GM18502 (cell line): ENCODE measurements around the gene KLHL6.
"Not testable (repeated sequence)": the region's sequence is repeated elsewhere in the genome, so short reads cannot be mapped to it uniquely, and the experiment has no call there.

Experiments used
- ATAC-seq: cut with Tn5 transposase; IDR thresholded peaks from one replicate; pipeline ENCODE4 v1.9.1; 2021; ENCODE audit warnings: mild to moderate bottlenecking; ENCODE audit not compliant: unreplicated experiment, poor library complexity

Gene KLHL6

DNA sequence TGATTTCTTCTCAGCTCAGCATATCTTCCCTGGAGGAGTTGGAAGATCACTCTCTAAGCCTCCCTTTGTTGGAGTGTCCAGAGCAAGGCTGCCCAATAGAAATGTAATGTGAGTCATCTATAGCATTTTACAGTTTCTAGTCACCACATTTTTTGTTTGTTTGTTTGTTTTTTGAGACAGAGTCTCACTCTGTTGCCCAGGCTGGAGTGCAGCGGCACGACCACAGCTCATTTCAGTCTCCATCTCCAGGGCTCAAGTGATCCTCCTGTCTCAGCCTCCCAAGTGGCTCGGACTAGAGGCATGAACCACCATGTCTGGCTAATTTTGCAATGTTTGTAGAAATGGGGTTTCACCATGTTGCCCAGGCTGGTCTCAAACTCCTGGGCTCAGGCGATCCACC, 21.3 kb downstream of the KLHL6 start:
- ATAC-seq = no peak

DNA sequence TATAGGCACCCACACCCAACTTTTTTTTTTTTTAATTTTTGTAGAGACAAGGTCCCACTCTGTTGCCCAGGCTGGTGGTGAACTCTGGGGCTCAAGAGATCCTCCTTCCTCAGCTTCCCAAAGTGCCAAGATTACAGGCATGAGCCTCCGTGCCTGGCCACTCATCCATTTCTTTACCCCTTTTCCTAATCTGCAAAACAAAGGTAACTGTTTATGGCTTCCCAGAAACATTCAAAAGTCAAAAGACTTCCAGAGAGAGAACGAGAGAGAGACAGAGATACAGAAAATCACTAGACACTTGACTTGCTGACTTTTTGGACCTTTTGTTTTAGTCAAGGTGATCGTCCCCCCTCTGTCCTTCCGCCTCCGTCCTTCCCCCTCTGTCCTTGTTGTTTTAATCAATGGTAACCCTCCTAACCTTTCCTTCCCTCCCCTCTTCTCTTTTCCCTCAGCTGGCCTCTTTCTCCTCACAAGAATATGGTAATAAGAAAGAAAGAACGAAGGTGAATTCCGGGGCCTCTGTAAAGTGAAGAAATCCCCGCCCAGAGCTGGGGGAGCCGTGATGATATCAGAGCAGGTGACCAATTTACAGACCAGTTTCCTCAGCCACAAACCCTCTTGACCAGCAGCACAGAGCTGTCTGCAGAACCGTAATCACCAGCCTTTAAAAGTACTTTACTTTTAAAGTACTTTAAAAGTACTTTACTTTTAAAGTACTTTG, 21.9 kb downstream of the KLHL6 start:
- no peak for ATAC-seq

DNA sequence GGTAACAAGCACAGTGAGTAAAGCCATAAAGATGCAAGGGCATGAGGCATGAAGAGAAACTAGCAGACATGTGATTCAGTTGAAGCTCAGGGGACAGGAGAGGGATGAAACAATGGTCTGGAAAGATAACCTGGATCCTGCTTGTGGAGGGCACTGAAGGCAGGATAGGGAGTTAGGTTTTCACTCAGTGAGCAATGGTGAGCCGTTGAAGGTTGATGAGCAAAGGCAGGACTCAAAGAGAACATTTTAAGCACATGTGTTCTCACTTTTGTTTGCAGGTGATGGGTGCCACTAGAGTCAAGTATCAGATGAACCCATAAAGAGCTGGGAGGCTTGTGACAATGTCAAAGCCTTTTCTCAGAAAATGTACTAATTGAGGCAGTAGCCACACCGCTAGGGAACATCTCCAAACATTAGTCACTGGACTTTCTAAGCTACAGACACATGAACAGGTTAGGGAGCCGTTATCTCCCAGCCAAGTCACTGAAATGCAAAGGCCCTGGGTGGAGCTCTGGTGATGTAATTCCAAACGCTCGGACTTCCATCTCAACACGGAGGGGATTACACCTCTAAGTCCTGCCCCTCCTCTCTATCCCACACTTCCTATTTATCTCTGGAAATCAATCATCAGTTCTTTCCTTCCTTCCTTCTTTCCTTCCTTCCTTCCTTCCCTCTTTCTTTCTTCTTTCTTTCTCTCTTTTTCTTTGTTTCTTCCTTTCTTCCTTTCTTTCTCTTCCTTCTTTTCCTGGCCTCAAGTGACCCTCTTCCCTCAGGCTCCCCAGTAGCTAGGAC, 22.7 kb downstream of the KLHL6 start:
- no peak for ATAC-seq

DNA sequence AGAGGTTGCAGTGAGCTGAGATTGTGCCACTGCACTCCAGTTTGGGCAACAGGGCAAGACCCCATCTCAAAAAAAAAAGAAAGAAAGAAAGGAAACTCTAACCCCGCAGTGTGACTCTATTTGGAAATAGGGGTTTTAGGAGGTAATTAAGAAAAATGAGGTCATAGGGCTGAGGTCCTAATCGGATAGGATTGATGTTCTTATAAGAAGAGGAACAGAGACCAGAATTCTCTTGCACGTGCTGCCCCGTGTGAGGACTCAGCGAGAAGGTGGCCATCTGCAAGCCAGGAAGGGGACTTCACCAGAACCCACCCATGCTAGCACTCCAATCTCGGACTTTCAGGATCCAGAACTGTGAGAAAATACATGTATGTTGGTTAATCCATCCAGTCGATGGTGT, 25.8 kb downstream of the KLHL6 start:
- no peak for ATAC-seq

- no peak for ATAC-seq
Measured at GRCh38 chr3:183529185-183529584, 26.3 kb downstream of the KLHL6 start.

GRCh38 chr3:183528758-183529157, 26.7 kb downstream of the KLHL6 start:
- not testable (repeated sequence) for ATAC-seq

DNA sequence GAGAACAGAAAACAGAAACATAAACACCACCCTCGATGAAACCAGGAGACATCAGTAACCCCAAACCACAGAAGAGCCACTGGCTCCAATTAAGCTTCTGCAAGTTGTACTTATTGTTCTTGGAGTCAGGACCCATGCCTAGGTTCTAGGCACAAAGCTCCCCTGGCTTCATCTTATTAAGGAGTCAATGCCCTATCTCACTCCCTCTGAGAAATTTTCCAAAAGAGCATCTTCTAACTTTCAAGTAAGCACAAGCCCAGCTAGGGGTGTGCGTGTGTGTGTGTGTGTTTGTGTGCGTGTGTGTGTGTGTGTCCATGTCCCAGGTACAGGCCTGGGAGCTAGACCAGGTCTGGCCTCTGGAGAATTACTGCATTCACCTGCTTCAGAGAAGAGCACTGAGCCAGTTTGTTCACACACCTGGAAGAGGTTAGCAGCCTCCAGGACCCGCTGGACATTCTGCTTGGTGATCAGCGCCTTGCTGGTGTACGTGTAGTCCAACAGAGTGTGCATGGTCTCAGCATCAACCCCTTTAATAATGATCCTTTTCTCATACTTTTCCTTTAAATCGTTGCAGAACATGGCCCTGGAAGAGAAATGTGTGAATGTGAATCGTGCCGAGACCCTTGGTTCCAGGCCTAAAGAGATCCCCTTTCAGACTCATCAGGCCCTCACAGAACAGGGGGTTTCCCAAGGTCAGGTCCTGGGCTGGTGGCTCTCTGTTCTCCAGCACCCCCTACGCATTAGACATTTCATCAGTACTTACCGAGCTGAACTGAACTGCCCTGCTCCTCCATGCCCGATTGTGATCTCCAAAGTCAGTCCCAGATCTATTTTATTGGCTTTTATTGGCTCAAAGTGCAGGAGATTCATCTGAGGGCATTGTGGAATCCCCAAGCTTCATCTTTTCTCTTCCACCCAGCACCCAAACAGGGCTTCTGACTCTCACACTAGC, 27.8 kb downstream of the KLHL6 start:
- ATAC-seq = peak; percentile 84

DNA sequence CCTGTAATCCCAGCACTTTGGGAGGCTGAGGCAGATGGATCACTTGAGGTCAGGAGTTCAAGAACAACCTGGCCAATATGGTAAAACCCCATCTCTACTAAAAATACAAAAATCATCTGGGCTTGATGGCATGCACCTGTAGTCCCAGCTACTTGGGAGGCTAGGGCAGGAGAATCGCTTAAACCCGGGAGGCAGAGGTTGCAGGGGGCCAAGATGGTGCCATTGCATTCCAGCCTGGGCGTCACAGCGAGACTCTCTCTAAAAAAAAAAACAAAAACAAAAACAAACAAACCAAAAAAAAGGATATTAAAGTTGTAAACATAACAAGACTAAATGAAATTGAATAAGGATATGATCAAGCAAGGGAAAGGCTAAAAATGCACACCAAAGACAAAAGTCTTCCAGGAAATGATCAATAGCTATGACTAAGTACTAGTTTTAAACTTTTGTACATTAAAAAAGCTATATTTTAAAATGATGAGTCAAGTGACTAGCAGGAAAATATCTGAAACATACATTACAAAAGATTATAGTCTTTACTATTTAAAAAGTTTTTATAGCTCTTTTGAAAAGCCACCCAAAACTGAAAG, 28.6 kb downstream of the KLHL6 start:
- peak; percentile 21 for ATAC-seq

DNA sequence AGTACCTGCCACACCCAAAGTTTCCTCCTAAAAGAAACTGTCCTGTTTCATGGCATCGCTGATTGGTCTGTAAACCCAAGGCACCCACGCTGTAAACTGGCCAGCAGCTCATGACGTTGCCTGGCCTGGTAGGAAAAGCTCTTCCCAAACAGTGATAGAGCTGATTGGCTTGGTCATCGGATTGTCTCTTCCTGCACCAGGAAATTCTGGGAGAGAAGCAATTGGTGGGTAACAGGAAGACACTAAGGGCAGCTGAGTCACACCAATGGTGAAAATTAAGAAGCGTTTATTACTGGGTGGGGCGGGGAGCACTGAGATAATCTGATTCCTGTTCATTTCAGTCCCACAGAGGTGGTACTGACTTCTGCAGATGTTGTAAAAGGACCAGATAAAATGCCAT, 31.0 kb downstream of the KLHL6 start:
- no peak for ATAC-seq

DNA sequence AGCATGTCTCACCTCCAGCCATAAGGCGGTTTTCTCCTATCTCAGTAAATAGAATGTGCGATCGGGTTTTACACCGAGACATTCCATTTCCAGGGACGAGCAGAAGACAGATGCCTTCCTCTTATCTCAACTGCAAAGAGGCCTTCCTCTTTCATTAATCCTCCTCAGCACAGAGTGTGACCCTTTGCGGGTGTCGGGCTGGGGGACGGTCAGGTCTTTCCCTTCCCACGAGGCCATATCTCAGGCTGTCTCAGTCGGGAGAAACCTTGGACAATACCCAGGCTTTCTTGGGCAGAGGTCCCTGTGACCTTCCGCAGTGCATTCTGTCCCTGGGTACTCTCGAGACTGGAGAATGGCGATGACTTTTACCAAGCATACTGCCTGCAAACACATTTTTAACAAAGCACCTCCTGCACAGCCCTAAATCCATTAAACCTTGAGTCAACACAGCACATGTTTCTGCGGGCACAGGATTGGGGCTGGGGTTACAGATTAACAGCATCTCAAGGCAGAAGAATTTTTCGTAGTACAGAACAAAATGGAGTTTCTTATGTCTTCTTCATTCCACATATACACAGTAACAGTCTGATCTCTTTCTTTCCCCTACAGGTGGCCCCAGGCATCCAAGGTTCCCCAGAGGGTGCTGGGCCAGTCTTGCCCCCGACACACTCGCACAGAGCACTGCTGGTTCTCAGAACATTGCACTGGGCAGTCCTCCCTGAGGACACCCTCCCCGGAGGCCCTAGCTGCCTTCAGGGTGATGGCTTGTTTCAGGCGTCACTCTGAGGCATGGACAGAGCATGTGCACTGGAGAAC, 34.6 kb downstream of the KLHL6 start:
- not testable (repeated sequence) for ATAC-seq

DNA sequence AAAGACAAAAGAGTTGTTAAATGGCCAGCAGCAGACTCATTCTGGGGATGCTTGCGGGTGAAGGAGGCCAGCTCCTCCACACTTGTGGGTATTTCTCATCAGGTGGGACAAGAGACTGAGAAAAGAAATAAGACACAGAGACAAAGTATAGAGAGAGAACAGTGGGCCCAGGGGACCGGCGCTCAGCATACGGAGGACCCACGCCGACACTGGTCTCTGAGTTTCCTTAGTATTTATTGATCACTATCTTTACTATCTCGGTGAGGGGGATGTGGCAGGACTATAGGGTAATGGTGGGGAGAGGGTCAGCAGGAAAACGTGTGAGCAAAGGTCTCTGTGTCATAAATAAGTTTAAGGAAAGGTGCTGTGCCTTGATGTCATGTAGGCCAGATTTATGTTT, 35.2 kb downstream of the KLHL6 start:
- ATAC-seq = not testable (repeated sequence)

GRCh38 chr3:183519891-183520290, 35.6 kb downstream of the KLHL6 start:
- no peak for ATAC-seq

DNA sequence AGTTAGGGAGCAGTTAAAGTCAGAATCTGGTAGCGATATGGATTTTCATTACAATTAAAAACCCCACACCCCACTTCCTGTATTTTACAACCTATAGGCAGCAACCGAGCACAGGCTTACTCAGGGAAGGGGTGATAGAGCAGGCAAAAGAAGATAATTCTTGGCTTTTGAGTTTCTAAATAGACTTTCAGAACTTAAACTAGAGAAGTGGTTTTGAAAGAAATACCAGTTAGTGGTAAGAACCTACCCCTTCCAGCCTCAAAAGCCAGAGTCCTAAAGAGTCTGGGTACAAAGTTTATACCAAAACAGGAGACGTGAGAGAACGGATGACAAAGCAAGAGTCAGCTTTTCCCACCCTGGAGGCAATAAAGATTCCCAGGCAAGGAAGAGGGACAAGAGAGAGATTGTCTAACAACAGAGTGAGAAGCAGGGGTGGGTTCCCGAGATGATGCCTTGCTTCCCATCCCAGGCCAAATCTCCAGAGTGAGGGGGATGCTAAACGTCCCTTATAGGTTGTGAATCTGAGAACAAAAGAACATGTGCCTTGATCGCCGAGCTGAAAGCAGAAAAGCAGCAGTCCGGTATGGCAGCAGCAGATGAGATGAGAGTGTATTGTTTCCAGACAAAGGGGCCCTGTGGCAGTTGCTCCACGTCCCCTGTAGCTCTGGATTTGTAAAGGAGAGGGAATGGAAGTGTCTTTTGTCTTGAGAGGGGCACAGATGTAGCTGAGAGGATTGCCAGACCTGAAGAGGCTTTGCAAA, 36.8 kb downstream of the KLHL6 start:
- ATAC-seq = no peak

DNA sequence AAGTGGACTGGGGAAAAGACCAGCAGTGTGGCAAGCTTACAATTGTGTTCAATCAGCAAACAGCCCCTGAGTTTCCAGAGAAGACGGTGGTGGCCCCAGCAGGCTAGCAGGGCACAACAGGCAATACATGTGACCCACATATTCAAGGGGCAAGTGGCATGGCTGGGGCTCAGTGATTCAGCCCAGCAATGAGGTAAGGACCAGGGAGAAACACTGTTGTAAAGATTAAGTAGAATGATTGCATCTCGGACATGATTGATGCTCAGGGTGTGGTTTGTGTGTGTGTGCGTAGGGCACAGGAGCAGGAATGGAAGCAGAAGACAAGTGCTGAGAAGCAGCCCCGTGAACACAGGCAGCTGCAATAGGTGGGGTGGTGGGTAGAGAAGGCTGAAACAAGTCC, 37.9 kb downstream of the KLHL6 start:
- ATAC-seq = no peak

DNA sequence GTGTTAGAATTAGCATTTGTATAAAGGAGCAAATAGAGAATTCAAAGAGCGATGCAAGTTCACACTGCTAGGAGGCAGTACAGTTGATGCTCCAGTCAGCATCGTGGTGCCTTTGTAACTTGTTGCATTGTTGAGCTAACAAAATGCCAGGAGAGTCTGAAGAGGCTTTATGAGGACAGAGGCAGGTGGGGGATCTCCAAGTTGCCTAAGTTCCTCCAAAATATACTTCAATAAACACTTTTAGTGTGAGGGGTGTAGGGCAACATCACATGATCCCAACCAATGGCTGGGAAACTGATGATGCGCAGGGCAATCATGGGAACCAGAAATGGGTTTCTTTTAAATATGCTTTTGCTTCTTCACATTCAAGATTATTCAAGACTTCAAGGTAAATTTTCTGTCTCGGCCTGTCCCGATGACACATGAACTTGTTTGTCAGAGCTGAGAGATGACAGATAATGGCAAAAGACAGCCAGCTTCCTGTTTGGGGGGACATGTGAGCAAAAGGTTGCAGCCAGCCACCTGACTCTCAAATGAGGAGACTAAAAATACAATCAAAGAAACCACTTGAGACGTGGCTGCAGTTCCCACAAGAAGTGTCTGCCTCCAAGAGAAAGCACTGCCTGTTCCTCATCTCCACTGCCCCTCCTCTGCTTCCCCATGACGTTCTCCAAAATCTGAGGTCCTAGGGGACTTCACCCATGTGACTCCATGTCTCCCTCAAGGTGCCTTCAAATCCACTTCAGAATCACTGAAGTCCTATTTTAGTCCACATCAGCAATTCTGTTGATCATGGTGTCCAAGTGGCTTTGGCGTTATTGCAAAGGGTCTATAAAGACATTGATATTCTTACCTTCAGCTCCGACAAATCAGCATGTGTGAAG, 39.3 kb downstream of the KLHL6 start:
- ATAC-seq = peak; percentile 73

- no peak for ATAC-seq
Measured at GRCh38 chr3:183514021-183514420, 41.5 kb downstream of the KLHL6 start.

DNA sequence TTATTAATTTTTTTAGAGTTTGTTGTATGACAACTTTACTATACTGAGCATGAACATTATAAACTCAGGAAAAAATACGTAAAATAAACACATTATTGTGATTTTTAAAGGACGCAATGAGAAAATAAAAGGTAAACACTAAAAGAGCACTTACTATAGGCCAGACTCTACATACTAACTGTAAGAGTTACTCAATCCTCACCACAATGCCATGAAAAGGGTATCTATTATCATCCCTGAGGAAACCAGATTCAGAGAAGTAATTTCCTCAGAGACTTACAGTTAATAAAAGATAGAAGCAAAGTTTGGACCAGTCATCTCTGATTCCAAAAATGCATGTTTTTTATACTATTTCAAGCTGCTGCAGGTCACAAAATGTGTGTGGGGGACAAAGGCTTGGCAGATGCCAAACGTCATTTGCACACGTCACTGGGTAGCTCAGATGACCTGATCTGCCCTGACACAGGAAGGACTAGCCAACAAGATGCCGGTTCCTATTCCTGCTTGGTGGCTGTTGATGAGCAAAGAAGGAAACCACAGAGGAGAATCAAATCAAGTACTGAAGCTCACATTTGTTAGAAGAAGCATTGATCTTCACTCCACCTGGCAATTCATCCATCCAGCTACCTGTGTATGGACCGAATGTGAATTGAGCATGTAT, 42.3 kb downstream of the KLHL6 start:
- no peak for ATAC-seq
